GM19455 (cell line): ENCODE measurements around the gene SGMS1.
"Not testable (repeated sequence)": the region's sequence is repeated elsewhere in the genome, so short reads cannot be mapped to it uniquely, and the experiment has no call there.

Experiments
- ATAC-seq: cut with Tn5 transposase; IDR thresholded peaks from one replicate; pipeline ENCODE4 v1.9.1; 2021; ENCODE audit not compliant: unreplicated experiment

Gene SGMS1

GRCh38 chr10:50387732-50388073 is 236.1 kb downstream of the SGMS1 start:
- ATAC-seq, result peak; percentile 52

- ATAC-seq, result peak; percentile 2
These were observed 236.6 kb downstream of the SGMS1 start for GRCh38 chr10:50387007-50387731.

DNA sequence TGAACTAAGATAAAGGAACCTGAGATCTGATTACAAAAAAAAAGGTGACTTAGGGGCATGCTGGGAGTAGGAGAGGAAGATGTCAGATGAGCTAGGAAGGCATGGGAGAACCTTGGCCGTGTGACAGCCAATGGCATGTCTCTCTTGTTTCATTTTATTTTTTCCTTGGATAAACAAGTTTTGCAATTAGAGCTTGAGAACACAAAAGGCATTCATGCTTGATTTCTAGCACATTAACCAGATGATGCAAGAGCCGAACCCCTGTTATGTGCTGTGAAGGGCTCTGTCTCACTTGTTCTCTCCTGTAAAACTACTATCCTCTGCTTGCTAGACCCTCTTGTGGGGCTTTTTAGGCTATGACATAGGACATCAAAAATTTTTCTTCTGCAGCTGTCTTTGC is 238.1 kb downstream of the SGMS1 start:
- no peak for ATAC-seq

- ATAC-seq, result no peak
These were observed 238.9 kb downstream of the SGMS1 start for GRCh38 chr10:50384898-50385297.

DNA sequence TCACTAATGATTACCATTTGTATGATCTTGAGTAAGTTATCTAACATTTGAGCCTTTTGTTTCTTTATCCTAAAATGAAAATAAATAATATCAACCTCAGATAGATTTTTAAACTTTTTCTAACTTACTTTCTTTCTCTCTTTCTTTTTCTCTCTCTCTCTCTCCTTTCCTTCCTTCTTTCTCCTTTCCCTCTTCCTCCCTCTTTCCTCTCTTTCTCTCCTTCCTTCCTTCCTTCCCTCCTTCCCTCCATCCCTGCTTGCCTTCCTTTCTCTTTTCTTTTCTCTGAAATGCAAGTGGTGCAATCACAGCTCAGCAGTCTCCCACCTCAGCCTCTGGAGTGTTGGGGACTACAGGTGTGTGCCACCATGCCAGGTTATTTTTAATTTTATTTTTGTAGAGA is 239.5 kb downstream of the SGMS1 start:
- ATAC-seq, result no peak

DNA sequence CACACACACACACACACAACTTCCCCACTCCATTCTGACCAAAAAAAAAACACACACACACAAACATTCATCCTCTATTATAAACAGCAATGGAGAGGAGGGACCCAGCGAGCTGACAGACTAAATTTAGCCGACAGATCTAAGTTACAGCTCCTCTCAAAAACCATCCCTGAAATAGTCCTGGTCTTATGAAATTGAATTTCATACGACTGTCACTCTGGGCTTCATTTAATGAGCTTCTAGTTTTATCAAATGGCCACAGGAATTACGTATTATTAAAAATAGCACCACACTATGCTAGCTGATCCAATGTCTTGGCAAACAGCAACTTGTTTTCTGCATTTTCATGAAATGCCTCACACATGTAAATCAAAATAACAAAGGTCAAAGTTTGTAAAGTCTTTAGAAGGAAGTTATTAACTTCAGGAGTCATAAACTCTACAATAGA is 241.2 kb downstream of the SGMS1 start:
- ATAC-seq, result no peak

DNA sequence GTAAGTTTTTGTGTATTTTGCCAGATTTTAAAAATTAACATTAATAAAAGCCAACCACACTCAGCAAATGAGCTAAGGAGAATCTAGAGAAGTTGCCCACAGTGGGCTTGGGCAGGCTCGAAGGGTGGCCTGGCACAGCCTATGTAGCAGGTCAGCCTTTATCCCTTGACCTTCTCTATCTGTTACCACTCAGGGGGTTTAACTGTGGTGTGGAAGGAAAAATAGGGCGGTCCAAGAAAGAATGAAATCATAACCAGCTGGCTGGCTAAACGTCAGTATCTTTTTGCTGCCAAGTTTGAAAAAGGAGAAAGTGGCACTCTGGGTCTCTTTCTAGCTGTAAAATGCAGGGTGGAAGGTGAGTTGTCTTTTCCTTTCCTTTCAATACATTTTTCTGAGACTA is 242.1 kb downstream of the SGMS1 start:
- no peak for ATAC-seq

DNA sequence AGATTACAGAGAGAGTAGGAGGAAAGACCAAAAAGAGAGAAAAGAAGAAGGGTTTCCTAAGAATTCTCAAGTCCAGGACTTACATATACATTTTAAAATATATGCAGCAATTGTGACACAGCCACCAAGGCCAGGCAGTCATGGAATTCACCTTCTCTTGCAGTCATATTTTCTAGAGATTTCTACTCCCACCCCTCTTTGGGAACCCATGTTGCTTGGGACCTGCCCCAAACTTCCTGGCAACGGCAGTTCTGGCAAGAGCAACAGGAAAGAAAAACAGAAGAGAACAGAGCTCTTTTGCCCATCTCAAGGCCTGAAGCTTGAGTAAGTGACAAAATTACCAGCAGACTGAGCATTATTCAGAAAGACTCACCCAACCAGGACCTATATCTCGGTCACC is 244.1 kb downstream of the SGMS1 start:
- ATAC-seq, result no peak

GRCh38 chr10:50375745-50376144 is 248.0 kb downstream of the SGMS1 start:
- no peak for ATAC-seq

DNA sequence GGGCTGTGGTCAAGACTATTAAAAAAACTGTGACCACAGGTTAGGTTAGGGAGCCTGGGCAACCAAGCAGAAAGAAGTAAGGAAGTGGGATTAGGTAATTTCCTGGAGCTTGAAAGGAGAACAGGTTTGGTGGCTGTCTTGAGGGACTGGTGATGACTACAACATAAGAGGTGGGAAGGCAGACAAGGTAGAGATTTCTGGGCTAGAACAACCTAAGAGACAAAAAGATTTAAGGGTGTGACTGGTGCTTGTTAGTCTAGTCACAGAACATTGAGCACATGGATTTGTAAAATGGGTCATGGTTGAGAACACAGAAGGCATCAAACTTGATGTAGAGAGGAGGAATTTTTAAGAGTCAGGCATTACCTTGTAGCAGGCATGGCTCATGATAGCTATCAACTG is 248.7 kb downstream of the SGMS1 start:
- ATAC-seq, result no peak

DNA sequence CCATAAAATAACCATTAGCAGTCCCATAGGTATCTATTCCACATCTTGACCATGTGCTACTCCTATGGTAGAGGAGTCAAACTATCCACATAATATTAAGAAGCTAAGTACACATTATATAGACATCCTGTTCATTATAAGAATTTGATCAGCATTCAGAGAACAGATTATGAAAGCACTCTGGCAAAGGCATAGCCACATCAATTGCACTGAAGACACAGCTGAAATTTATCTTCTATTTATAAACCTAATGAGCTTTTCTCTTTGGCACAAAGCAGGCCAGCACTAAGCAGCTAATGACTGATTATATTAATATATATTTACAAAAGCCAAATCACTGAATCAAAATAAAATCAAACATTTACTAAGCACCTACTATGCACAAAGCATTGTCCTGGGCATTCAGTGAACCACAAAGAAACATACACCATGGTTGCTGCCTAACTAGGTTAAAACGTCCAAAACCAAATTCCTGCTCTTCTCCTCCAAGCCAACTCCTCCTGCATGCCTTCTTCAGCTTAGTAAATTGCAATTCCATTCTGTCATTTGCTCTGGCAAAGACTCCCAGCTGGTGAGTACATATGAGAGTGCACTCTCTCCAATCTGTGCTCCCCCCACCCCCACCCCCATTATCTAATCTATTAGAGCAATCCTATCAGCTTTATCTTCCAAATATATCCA is 249.8 kb downstream of the SGMS1 start:
- ATAC-seq, result no peak

- ATAC-seq, result no peak
These were observed 253.8 kb downstream of the SGMS1 start for GRCh38 chr10:50369931-50370330.

DNA sequence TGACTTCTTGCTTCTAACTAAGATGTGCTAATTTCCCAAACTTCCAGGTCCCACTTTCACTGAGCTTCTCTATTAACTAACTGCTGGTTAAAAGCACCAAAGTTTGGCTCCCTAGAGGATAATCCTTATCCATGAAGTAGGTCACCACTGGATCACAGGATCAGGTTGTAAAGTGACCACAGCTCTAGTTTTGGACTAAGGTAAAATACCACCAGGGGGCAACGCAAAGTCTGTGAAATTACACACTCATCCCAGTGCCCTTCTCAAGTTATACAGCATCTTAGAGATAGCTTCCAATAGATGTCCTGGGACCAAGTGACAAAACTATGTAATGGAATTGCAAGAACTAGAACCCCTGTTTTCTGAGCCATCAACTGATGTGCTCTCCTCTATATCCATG is 256.0 kb downstream of the SGMS1 start:
- no peak for ATAC-seq

GRCh38 chr10:50366421-50366820 is 257.3 kb downstream of the SGMS1 start:
- not testable (repeated sequence) for ATAC-seq

DNA sequence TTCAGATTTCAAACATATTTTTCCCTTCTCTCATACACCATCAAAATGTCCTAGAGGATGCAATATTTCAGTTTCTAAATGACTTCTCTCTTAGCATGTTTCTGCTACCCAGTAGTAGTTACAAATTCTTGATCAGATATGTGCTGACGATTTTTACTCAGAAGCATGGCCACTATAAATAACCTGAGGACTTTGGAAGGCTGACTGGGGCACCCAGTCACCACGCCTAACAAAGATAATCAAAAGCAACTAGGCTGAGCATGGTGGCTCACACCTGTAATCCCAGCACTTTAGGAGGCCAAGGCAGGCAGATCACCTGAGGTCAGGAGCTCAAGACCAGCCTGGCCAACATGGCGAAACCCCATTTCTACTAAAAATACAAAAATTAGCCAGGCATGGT is 259.0 kb downstream of the SGMS1 start:
- not testable (repeated sequence) for ATAC-seq

GRCh38 chr10:50362547-50363125 is 261.1 kb downstream of the SGMS1 start:
- peak; percentile 79 for ATAC-seq

- ATAC-seq, result no peak
These were observed 261.8 kb downstream of the SGMS1 start for GRCh38 chr10:50361946-50362345.

DNA sequence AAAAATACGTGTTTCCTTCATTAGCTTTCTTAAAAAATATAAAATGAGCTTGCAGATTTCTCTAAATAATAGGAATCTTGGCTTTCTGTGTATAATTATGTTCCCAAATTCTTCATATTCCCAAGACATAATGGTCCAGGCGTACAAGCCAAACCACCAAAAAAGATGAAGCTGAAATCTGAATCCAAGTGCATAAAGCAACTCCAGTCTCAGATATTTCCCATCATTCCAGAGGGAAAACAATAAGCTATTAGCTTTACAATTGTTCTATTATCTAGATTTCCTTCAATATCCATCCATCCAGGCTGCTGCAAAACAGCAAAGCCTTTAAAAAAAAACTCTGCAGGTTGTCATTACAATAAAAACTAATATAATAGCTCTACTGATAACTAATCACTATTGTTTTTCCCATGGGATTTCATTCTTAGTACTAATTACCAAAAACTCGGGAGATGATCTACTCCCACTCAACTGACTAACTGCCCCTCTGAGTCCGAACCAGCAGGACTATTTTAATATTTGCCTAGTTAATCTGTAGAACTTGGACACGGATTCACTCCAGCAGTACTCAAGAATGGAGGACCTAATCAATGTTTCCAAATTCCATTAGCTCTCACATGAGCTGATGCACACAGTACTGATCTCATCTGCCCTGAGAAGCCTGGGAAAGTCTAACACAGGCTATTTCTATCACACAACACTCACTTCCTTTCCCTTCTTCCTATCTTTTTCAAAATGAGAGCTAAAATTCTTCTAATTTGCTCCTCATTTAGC is 263.5 kb downstream of the SGMS1 start:
- no peak for ATAC-seq

DNA sequence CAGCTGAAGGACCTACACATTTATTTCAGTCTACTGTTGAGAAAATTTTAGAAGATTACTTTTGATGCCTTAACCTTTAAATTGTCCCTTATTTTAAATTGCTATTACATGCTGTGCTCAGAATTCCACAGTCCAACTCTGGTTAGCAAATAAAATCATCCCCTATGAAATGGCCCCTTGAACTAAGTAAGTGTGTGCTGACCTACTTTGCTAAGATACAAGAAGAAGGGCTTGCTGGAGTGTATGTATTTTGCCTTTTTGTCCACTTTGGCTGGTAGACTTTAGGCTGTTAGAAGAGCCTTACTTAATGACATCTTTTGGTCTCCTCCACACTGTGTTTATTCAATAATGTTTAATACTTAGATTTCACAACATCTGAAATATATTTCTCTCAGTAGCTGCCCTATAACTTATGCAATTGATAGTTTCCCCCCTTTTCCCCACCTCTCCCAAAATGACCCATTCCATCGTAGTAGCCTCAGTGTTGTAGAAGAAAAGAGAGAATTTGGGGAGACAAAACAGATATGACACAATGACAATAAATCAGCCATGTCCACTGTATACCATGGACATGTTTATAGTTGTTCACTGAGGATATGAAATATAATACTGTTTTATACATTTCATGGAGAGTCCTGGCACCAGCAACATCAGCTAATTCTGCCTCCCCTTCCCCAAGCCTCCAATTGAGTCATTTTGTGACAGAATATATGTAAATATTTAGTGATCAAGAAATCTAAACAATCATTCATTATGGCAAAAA is 264.6 kb downstream of the SGMS1 start:
- no peak for ATAC-seq

GRCh38 chr10:50358411-50358810 is 265.3 kb downstream of the SGMS1 start:
- ATAC-seq, result no peak

GRCh38 chr10:50356481-50356832 is 267.3 kb downstream of the SGMS1 start:
- ATAC-seq, result not testable (repeated sequence)
